ENCODE results near the gene SPZ1.
"Not testable (repeated sequence)": the region's sequence is repeated elsewhere in the genome, so short reads cannot be mapped to it uniquely, and the experiment has no call there.

The SPZ1 gene

GRCh38 chr5:80326468-80326867, 6.7 kb downstream of the SPZ1 start:
- in situ Hi-C loops (cut with HindIII; ENCODE audit: low sequenced_read_pairs): no loop called here

- in situ Hi-C loops (cut with HindIII; ENCODE audit: low sequenced_read_pairs): no loop called here
Observed at GRCh38 chr5:80337379-80337778, 17.6 kb downstream of the SPZ1 start.

GRCh38 chr5:80339116-80339515, 19.3 kb downstream of the SPZ1 start:
- in situ Hi-C loops (cut with HindIII; ENCODE audit: low sequenced_read_pairs): no loop called here

- in situ Hi-C loops (cut with HindIII; ENCODE audit: low sequenced_read_pairs): no loop called here
Observed at GRCh38 chr5:80341016-80341775, 21.4 kb downstream of the SPZ1 start.

- in situ Hi-C loops (cut with HindIII; ENCODE audit: low sequenced_read_pairs): no loop called here
Observed at GRCh38 chr5:80343067-80343466, 23.3 kb downstream of the SPZ1 start.

- in situ Hi-C loops (cut with HindIII; ENCODE audit: low sequenced_read_pairs): no loop called here
Observed at GRCh38 chr5:80346055-80346454, 26.3 kb downstream of the SPZ1 start.

GRCh38 chr5:80348171-80348570, 28.4 kb downstream of the SPZ1 start:
- in situ Hi-C loops (cut with HindIII; ENCODE audit: low sequenced_read_pairs): no loop called here

GRCh38 chr5:80351019-80351418, 31.2 kb downstream of the SPZ1 start:
- in situ Hi-C loops (cut with HindIII; ENCODE audit: low sequenced_read_pairs): not testable (repeated sequence)

GRCh38 chr5:80355686-80356085, 35.9 kb downstream of the SPZ1 start:
- in situ Hi-C loops (cut with HindIII; ENCODE audit: low sequenced_read_pairs): no loop called here

- in situ Hi-C loops (cut with HindIII; ENCODE audit: low sequenced_read_pairs): no loop called here
Observed at GRCh38 chr5:80357671-80358070, 37.9 kb downstream of the SPZ1 start.

- in situ Hi-C loops (cut with HindIII; ENCODE audit: low sequenced_read_pairs): no loop called here
Observed at GRCh38 chr5:80360914-80361444, 41.2 kb downstream of the SPZ1 start.

GRCh38 chr5:80364892-80365291, 45.1 kb downstream of the SPZ1 start:
- in situ Hi-C loops (cut with HindIII; ENCODE audit: low sequenced_read_pairs): no loop called here

- in situ Hi-C loops (cut with HindIII; ENCODE audit: low sequenced_read_pairs): no loop called here
Observed at GRCh38 chr5:80368661-80369480, 49.1 kb downstream of the SPZ1 start.

GRCh38 chr5:80369521-80369920, 49.7 kb downstream of the SPZ1 start:
- in situ Hi-C loops (cut with HindIII; ENCODE audit: low sequenced_read_pairs): no loop called here

- in situ Hi-C loops (cut with HindIII; ENCODE audit: low sequenced_read_pairs): no loop called here
Observed at GRCh38 chr5:80370390-80370789, 50.6 kb downstream of the SPZ1 start.
